Effector memory CD8-positive, alpha-beta T cell (primary cell): ENCODE results near the gene ENTREP3.
"Not testable (repeated sequence)": the region's sequence is repeated elsewhere in the genome, so short reads cannot be mapped to it uniquely, and the experiment has no call there.

Experiments used
- ATAC-seq: fragments of 150-1000 bp; cut with Tn5 transposase; replicated peaks from 2 replicates; pipeline ENCODE4 v1.10.0; 2021; ENCODE audit warnings: mild to moderate bottlenecking, moderate library complexity
- DNase-seq, 3 experiments: peaks; one replicate each; pipeline ENCODE4 v3.0.0; 2021
- H3K27ac Mint-ChIP-seq, 2 donors: one replicate each; pipeline ENCODE4 v1.8.0; 2022; ENCODE audit warnings: mild to moderate bottlenecking in 2 of 2, mixed read lengths in 2 of 2, moderate library complexity in 2 of 2
- H3K27me3 Mint-ChIP-seq, 2 donors: one replicate each; pipeline ENCODE4 v1.8.0; 2022; ENCODE audit warnings: mixed read lengths in 2 of 2
- H3K36me3 Mint-ChIP-seq: one replicate; pipeline ENCODE4 v1.8.0; 2022; ENCODE audit warnings: mild to moderate bottlenecking, moderate library complexity, mixed read lengths; ENCODE audit not compliant: insufficient read depth
- H3K4me1 Mint-ChIP-seq, 2 donors: one replicate each; pipeline ENCODE4 v1.8.0; 2022; ENCODE audit warnings: low read depth in 2 of 2, mixed read lengths in 2 of 2
- H3K4me3 Mint-ChIP-seq, 2 donors: one replicate each; pipeline ENCODE4 v1.8.0; 2022; ENCODE audit warnings: mild to moderate bottlenecking in 2 of 2, mixed read lengths in 2 of 2, moderate library complexity in 2 of 2
- H3K9me3 Mint-ChIP-seq, 2 donors: one replicate each; pipeline ENCODE4 v1.8.0; 2022; ENCODE audit warnings: mixed read lengths in 2 of 2

ENTREP3 gene

GRCh38 chr1:155219592-155220031 is 35.7 kb downstream of the ENTREP3 start:
- Mint-ChIP-seq H3K27ac (peak overlapping the region; percentile 69 to 82), H3K4me3 (peak overlapping the region; percentile 29 to 35), H3K9me3 (no peaks in the 10 kb centered on the region), H3K4me1 (peaks cover 15 to 20% of the 10 kb centered on the region in 2 donors), H3K36me3 (no peaks in the 10 kb centered on the region), H3K27me3 (no peaks in the 10 kb centered on the region)
- peak; percentile 85 for ATAC-seq
- DNase-seq = no peak

DNA sequence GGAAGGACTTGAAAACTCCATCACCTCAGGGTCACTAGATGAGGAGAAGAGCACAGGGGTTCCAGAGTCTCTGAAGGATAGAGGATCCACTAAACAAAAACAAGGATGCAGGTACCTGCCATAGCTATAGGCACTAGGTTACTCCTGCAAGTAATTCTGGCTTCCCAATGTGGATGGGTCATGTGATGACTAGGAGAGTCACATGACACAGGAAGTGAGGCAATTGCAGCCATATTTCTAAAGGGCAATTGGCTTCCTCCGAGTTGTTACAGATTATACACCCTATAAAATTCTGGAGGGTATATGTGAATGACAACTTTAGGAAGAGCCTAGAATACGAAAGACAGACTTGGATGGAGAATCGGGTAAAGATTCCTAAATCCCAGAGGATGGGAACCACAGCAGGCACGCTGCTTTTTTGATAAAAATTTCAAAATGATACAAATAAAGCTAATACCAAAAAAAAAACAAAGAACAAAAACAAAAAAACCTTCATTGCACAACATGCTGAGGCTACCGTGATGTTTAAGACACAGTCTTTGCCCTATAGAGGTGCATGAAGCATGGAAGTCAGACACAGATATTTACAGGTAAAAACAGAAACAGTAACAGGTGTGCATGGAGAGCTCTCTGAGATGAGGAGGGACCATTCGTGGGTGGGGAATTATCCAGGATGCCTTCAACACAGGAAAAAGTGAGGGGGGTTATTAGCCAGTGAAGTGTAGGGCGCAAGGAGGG is 36.3 kb downstream of the ENTREP3 start:
- Mint-ChIP-seq H3K4me1 (peaks cover 15 to 20% of the 10 kb centered on the region in 2 donors), H3K27ac (peak overlapping the region; percentile 69 to 82), H3K9me3 (no peaks in the 10 kb centered on the region), H3K27me3 (no peaks in the 10 kb centered on the region), H3K4me3 (peak overlapping the region; percentile 29 to 35), H3K36me3 (no peaks in the 10 kb centered on the region)
- ATAC-seq = no peak
- DNase-seq = no peak

DNA sequence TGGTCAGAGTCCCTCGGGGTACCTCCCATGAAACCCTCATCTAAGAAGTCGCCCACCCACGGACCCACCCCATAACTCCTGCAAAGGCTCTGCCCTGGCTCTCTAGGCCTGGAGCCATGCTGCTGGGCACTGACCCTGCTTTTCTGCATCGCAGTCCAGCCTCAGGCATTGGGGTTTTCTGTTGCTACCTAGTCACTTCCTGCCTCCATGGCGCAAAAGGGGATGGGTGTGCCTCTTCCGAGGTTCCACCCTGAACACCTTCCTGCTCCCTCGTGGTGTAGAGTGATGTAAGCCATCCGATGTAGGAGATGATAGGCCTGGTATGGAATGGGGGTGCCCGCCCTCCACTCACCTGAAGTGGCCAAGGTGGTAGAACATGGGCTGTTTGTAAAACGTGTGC is 40.6 kb downstream of the ENTREP3 start:
- peak overlapping the region in 1 of 2 donors; percentile 65 for H3K27ac Mint-ChIP-seq

DNA sequence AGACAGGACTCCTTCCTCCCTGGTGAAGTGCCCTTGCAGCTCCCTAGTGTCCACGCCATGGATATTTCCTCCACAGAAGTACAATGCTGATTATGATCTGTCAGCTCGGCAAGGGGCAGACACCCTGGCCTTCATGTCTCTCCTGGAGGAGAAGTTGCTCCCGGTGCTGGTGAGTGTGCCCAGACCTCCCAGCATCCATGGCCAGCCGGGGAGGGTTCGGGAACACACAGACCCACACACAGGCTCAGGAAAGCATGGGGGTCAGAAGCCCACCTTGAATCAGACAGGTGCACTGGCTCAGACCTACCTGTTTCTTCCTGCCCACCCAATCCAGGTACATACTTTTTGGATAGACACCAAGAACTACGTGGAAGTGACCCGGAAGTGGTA is 43.2 kb downstream of the ENTREP3 start:
- not testable (repeated sequence) for H3K27ac Mint-ChIP-seq, ATAC-seq, H3K4me3 Mint-ChIP-seq, H3K27me3 Mint-ChIP-seq, DNase-seq, H3K9me3 Mint-ChIP-seq
- Mint-ChIP-seq H3K36me3 (peaks cover 28% of the 10 kb centered on the region), H3K4me1 (peaks cover 22 to 26% of the 10 kb centered on the region in 2 donors)

More for the DNA sequence above, 40.6 kb downstream of the ENTREP3 start:
- ATAC-seq = peak; percentile 54
- not testable (repeated sequence) for H3K36me3 Mint-ChIP-seq, H3K27me3 Mint-ChIP-seq, H3K4me3 Mint-ChIP-seq, DNase-seq, H3K9me3 Mint-ChIP-seq
- H3K4me1 Mint-ChIP-seq = peaks cover 16 to 20% of the 10 kb centered on the region in 2 donors

DNA sequence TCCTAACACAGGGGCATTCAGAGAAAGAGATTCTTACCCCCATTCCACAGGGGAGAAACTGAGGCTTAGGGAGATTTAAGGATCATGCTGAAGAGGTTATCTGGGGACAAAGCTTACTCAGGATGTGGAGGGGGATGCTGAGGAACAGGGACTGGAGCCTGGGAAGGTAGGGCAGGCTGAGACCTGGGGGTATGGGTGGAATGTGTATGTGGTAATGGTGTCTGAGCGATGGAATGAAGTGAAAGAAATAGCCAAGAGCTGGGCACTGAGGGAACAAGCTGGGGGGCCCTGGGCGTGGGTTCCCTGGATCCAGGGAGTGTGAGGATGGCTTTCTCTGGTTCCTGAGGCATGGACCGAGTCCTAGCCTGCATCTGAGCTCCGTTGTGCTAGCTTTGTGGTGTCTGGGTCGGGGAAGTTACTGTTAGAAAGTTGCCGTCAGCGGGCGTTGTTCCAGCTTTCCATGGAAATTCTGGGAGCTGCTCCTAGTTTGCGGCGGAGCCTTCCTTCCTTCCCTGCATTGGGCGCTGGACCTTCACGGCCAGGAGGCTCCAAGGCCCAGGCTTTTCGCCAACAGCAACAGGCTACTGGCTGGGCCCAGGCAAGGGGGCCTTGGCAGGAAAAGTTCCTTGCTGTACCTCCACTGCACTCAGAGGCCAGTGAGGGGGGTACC is 43.8 kb downstream of the ENTREP3 start:
- peaks cover 30% of the 10 kb centered on the region for H3K36me3 Mint-ChIP-seq
- ATAC-seq, DNase-seq, H3K9me3 Mint-ChIP-seq, H3K27ac Mint-ChIP-seq, H3K27me3 Mint-ChIP-seq, H3K4me3 Mint-ChIP-seq: not testable (repeated sequence)
- peaks cover 26 to 29% of the 10 kb centered on the region in 2 donors for H3K4me1 Mint-ChIP-seq

- Mint-ChIP-seq H3K27me3 (no peaks in the 10 kb centered on the region), H3K4me1 (peaks cover 26 to 29% of the 10 kb centered on the region in 2 donors), H3K9me3 (no peaks in the 10 kb centered on the region), H3K27ac (peak overlapping the region in 1 of 2 donors; percentile 82), H3K4me3 (peak overlapping the region; percentile 84 to 88), H3K36me3 (peaks cover 30% of the 10 kb centered on the region)
- ATAC-seq = no peak
- DNase-seq = no peak
These were observed 44.8 kb downstream of the ENTREP3 start for GRCh38 chr1:155210314-155211104.

GRCh38 chr1:155209312-155209721 is 46.0 kb downstream of the ENTREP3 start:
- ATAC-seq (no peak), DNase-seq (no peak)
- Mint-ChIP-seq H3K27me3 (no peaks in the 10 kb centered on the region), H3K4me1 (peaks cover 24 to 26% of the 10 kb centered on the region in 2 donors), H3K36me3 (peaks cover 30% of the 10 kb centered on the region), H3K27ac (peak overlapping the region; percentile 98), H3K9me3 (no peaks in the 10 kb centered on the region), H3K4me3 (peak overlapping the region; percentile 84 to 88)

DNA sequence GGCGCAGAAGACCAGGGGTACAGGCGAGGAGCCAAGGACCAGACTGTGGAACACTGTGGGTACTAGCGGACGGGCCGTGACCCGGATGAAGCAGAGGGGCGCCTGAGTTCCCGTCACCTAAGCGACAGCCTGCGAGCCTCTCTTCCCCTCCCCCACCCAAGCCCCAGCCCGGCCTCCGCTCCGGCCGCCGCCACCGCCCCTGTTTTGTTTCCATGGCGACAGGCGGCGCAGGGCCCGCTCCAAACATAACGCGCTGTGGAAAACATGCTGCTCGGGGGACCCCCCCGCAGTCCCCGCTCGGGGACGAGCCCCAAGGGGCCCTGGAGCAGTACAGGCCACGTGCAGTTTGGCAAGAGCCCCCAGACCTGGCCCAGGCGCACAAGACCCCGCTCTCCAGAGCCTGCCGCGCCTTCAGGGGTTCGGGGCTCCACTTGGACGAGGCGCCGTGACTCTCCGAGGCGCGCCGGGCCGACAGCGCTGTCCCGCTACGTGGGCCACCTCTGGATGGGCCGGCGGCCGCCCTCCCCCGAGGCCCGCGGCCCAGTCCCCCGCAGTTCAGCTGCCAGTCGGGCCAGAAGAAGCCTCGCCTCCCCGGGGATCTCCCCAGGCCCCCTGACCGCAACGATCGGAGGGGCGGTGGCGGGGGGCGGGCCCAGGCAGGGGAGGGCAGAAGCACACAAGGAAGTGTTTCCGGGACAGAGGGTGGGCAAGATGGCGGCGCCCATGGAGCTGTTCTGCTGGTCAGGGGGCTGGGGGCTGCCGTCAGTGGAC is 46.6 kb downstream of the ENTREP3 start, which contains the start of gene MTX1:
Gene MTX1, plus strand, starts transcription at position 155 of the 771 bp plus-strand sequence. Its CDS starts 110 bp downstream, at position 265.
- Mint-ChIP-seq H3K27me3 (no peaks in the 10 kb centered on the region), H3K4me3 (peak within 1 kb of the TSS; percentile 84 to 88), H3K36me3 (peaks cover 30% of the 10 kb centered on the region), H3K4me1 (peaks cover 24 to 26% of the 10 kb centered on the region in 2 donors), H3K27ac (peak within 1 kb of the TSS; percentile 98), H3K9me3 (no peaks in the 10 kb centered on the region)
- ATAC-seq (peak; percentile 83), DNase-seq (peak; percentile 85 to 91 (median 90))

DNA sequence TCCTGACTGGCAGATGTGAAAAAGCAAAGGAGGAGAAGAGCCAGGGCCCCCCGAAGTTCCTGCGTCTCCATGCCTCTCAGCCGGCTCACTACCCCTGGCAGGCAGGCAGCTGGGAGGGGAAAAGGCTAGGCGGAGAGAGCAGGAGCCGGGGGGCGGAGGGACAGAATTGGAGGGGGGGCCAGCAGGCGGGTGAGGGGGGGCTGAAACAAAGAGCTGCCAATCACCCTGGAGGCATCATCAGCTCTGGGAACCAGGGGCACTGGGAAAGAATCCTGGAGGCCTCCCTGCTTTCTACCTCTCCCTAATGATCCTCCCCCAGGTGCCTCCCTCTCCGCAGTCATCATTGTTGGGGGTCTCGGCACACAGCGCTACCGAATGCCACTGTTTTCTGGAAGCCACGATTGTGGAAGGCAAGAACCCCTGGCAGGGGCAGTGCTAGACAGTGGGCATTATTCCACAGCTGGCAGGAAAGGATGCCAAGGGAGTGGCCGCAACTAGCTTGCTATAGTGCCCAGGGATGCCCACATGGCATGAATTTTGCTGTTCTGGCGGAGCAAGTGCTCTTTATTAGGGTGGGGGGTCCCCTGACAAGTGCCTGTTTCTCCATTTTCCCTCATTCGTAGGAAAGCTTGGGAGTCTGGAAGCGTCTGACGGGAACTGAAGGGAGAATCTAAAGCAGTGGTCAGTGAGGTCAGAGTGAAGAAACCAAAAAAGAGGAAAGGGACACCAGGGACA is 47.3 kb downstream of the ENTREP3 start, which contains the start of gene THBS3:
Gene THBS3, minus strand, starts transcription at position 92 of the 735 bp plus-strand sequence. Its CDS starts 21 bp downstream, at position 71.
- ATAC-seq (no peak), DNase-seq (no peak)
- Mint-ChIP-seq H3K4me3 (peak within 1 kb of the TSS; percentile 84 to 88), H3K36me3 (peaks cover 30% of the 10 kb centered on the region), H3K9me3 (no peaks in the 10 kb centered on the region), H3K4me1 (peaks cover 24 to 26% of the 10 kb centered on the region in 2 donors), H3K27me3 (no peaks in the 10 kb centered on the region), H3K27ac (peak within 1 kb of the TSS; percentile 98)

GRCh38 chr1:155206891-155207805 is 48.1 kb downstream of the ENTREP3 start:
- peak; percentile 37 for ATAC-seq
- Mint-ChIP-seq H3K4me1 (peaks cover 24 to 26% of the 10 kb centered on the region in 2 donors), H3K9me3 (no peaks in the 10 kb centered on the region), H3K27me3 (no peaks in the 10 kb centered on the region), H3K27ac (peak overlapping the region; percentile 98), H3K36me3 (peaks cover 30% of the 10 kb centered on the region), H3K4me3 (peak overlapping the region; percentile 64 to 84)
- DNase-seq = peak; percentile 92 to 94 (median 92)

DNA sequence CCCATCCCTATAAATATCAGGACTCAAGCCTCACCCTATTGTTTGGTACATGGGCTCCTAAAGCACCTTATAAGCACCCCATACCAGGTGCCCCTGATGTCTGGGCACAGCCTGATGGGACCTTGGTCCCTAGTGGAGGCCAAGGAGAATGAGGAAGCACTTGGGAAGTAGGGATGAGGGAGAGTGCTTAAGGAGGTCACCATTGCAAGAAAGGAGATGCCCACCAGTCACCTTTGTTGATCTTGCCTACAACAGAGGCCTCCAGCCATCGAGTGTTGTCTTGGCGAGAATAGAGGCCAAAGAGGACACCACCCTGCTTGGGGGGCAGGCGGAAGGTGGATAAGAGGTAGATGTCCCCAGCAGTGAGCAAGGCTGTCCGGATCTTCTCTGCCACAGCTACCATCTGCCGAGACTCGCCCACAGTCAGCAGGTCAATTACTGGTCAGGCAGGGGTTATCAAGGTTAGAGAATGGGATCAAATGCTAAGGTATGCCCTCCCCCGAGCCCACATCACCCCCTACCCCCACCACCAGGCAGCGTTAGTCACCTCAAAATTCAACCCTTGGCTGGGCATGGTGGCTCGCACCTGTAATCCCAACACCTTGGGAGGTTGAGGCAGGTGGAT is 49.2 kb downstream of the ENTREP3 start:
- Mint-ChIP-seq H3K27me3 (no peaks in the 10 kb centered on the region), H3K9me3 (no peaks in the 10 kb centered on the region), H3K27ac (no peak overlapping the region), H3K4me3 (no peak overlapping the region), H3K4me1 (peaks cover 24 to 26% of the 10 kb centered on the region in 2 donors), H3K36me3 (peaks cover 30% of the 10 kb centered on the region)
- DNase-seq (no peak), ATAC-seq (no peak)
